HEK293 (cell line): ENCODE data around the gene ZNF644.

Source experiments
- CTCF ChIP-seq: fragments of 450-650 bp; formaldehyde crosslinking; IDR thresholded peaks from 2 replicates; pipeline ENCODE4 v1.5.1; 2016; ENCODE audit warnings: missing biosample characterization, missing genetic modification characterization
- ZNF121 ChIP-seq: fragments of 450-650 bp; formaldehyde crosslinking; IDR thresholded peaks from 2 replicates; pipeline ENCODE4 v1.5.1; 2016; ENCODE audit warnings: missing biosample characterization, missing genetic modification characterization
- ZNF623 ChIP-seq: fragments of 450-650 bp; formaldehyde crosslinking; IDR thresholded peaks from 2 replicates; pipeline ENCODE4 v1.5.1; 2016; ENCODE audit warnings: missing biosample characterization, missing genetic modification characterization
- TF ChIP-seq, protein P1 (sequence below): fragments of 450-650 bp; formaldehyde crosslinking; IDR thresholded peaks from 2 replicates; pipeline ENCODE4 v1.5.1; 2016; ENCODE audit warnings: missing biosample characterization, missing genetic modification characterization
- TF ChIP-seq, protein P2 (sequence below): fragments of 450-650 bp; formaldehyde crosslinking; IDR thresholded peaks from 2 replicates; pipeline ENCODE4 v1.5.1; 2016; ENCODE audit warnings: missing biosample characterization, missing genetic modification characterization
- TF ChIP-seq, protein P3 (sequence below): IDR thresholded peaks from 2 replicates; pipeline ENCODE4 v1.6.1; 2011; ENCODE audit warnings: mild to moderate bottlenecking, low read depth, low read length, borderline replicate concordance

DNA sequence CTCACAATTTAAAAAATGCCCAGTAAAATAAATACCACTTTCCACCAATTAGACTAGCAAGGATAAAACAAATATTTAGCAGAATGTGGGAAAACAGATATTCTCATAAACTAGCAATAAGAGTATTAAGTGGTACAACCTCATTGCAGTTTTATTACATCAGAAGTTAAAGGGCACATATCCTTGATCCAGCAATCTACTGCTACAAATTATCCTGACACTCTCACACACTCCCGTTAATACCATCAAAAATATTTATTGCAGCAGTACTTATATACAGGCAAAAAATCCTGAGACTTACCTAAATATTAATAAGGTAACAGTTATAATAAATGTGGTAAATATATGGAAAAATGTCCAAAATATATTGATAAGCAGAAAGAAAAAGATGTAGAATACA lies 44.3 kb downstream of the ZNF644 start:
- no peak for TF ChIP-seq CTCF
- no peak for TF ChIP-seq ZNF121 (tag by site-specific recombination)
- TF ChIP-seq, protein P1, sequence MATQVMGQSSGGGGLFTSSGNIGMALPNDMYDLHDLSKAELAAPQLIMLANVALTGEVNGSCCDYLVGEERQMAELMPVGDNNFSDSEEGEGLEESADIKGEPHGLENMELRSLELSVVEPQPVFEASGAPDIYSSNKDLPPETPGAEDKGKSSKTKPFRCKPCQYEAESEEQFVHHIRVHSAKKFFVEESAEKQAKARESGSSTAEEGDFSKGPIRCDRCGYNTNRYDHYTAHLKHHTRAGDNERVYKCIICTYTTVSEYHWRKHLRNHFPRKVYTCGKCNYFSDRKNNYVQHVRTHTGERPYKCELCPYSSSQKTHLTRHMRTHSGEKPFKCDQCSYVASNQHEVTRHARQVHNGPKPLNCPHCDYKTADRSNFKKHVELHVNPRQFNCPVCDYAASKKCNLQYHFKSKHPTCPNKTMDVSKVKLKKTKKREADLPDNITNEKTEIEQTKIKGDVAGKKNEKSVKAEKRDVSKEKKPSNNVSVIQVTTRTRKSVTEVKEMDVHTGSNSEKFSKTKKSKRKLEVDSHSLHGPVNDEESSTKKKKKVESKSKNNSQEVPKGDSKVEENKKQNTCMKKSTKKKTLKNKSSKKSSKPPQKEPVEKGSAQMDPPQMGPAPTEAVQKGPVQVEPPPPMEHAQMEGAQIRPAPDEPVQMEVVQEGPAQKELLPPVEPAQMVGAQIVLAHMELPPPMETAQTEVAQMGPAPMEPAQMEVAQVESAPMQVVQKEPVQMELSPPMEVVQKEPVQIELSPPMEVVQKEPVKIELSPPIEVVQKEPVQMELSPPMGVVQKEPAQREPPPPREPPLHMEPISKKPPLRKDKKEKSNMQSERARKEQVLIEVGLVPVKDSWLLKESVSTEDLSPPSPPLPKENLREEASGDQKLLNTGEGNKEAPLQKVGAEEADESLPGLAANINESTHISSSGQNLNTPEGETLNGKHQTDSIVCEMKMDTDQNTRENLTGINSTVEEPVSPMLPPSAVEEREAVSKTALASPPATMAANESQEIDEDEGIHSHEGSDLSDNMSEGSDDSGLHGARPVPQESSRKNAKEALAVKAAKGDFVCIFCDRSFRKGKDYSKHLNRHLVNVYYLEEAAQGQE (tag by site-specific recombination): no peak
- TF ChIP-seq, protein P2, sequence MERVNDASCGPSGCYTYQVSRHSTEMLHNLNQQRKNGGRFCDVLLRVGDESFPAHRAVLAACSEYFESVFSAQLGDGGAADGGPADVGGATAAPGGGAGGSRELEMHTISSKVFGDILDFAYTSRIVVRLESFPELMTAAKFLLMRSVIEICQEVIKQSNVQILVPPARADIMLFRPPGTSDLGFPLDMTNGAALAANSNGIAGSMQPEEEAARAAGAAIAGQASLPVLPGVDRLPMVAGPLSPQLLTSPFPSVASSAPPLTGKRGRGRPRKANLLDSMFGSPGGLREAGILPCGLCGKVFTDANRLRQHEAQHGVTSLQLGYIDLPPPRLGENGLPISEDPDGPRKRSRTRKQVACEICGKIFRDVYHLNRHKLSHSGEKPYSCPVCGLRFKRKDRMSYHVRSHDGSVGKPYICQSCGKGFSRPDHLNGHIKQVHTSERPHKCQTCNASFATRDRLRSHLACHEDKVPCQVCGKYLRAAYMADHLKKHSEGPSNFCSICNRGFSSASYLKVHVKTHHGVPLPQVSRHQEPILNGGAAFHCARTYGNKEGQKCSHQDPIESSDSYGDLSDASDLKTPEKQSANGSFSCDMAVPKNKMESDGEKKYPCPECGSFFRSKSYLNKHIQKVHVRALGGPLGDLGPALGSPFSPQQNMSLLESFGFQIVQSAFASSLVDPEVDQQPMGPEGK (tag by site-specific recombination): no peak
- TF ChIP-seq, protein P3, sequence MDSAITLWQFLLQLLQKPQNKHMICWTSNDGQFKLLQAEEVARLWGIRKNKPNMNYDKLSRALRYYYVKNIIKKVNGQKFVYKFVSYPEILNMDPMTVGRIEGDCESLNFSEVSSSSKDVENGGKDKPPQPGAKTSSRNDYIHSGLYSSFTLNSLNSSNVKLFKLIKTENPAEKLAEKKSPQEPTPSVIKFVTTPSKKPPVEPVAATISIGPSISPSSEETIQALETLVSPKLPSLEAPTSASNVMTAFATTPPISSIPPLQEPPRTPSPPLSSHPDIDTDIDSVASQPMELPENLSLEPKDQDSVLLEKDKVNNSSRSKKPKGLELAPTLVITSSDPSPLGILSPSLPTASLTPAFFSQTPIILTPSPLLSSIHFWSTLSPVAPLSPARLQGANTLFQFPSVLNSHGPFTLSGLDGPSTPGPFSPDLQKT: no peak
- no peak for TF ChIP-seq ZNF623 (tag by site-specific recombination)
